SK-N-MC (cell line): ENCODE measurements around the gene BAZ1A.

Experiments used
- EZH2 ChIP-seq: fragments of 200-600 bp; sonication (generic); IDR thresholded peaks from one replicate; pipeline ENCODE4 v1.6.1; 2017; ENCODE audit warnings: antibody characterized with exemption
- POLR2AphosphoS5 ChIP-seq: IDR thresholded peaks from 2 replicates; pipeline ENCODE4 v1.6.1; 2012; ENCODE audit warnings: mild to moderate bottlenecking, low read depth, low read length, borderline replicate concordance

DNA sequence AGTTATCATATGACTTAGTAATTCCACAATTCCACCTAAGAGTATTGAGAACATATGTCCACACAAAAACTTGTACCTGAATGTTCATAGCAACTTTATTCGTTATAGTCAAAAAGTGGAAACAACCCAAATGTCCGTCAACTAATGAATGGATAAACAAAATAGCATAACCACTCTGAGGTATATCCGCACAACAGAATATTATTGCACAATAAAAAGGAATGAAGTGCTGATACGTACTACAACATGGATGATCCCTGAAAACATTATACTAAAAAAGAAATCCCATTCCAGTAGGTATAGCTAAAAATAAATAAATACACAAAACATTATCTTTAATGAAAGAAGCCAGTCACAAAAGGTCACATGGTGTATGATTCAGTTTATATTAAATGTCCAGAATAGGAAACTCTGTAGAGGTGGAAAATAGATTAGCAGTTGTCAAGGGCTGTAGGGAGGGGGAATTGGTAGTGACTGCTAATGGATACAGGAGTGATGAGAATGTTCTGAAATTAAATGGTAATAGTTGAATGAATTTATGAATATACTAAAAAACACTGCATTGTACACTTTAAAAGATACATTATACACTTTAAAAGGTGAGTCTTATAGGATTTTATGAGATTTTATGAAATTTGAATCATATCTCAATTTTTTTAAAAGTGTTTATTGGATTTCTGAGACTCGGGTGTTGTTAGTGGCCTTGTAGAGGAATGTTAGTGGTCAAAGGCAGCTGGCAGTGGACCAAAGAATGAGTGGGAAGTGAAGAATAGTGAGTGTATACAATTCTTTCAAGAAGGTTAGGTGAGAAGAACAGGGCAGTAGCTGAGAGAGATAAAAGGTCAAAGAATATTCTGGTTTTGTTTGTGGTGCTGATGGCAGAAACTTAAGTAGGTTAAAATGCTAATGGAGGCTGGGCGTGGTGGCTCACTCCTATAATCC lies 36.3 kb upstream of the BAZ1A start:
- TF ChIP-seq EZH2: no peak
- TF ChIP-seq POLR2AphosphoS5: no peak
